ENCODE measurements around the gene OLFM4. TPM values are rescaled to one million over a fixed set of nuclear protein-coding genes. Genes with fewer than 3 reads are reported as not detected.

The OLFM4 gene
- total RNA-seq, 2 experiments from 2014 or later: 0.06 TPM; not detected in 1

- Histone ChIP-seq H3K79me2 (ENCODE audit: insufficient read depth, low read depth, low read length) (no peaks in the 10 kb centered on the region), H3K36me3 (ENCODE audit: insufficient read depth, low read length) (no peaks in the 10 kb centered on the region), H3K4me1 (ENCODE audit: insufficient read depth, low read length, poor library complexity, severe bottlenecking) (no peaks in the 10 kb centered on the region), H3K27ac (ENCODE audit: low read depth, low read length, poor library complexity, severe bottlenecking) (no peak overlapping the region), H4K20me1 (ENCODE audit: insufficient read depth, low read length) (no peaks in the 10 kb centered on the region), H2AFZ (ENCODE audit: low read length) (no peak overlapping the region), H3K4me3 (ENCODE audit: low read depth, low read length, poor library complexity, severe bottlenecking) (no peak overlapping the region), H3K4me2 (ENCODE audit: low read length) (no peak overlapping the region), H3K9me3 (ENCODE audit: low read length) (no peaks in the 10 kb centered on the region), H3K9me2 (ENCODE audit: insufficient read depth, low read length) (no peaks in the 10 kb centered on the region)
- no peak for TF ChIP-seq CTCF (conservative IDR thresholded peaks at IDR 0.05; ENCODE audit: low read length)
- TF ChIP-seq EZH2phosphoT487 (IDR thresholded peaks at IDR 0.05; ENCODE audit: borderline replicate concordance, low read depth, low read length): no peak
- POLR2A ChIA-PET: interaction anchor here (0.5 to 0.9 kb wide), 3 partner anchors 46 to 376 kb away, joined by 3 read pairs; no protein-coding TSS in a partner anchor
- no peak for DNase-seq (ENCODE audit: low spot score)
- CTCF ChIA-PET (ENCODE audit: unreplicated experiment): no interaction called here
- intact Hi-C loops (cut with micrococcal nuclease; ENCODE audit: unreplicated experiment): no loop called here
- BruUV-seq (replicated peaks): no TSS peak
These were observed 40.2 kb downstream of the OLFM4 start for GRCh38 chr13:53068585-53069520.

DNA sequence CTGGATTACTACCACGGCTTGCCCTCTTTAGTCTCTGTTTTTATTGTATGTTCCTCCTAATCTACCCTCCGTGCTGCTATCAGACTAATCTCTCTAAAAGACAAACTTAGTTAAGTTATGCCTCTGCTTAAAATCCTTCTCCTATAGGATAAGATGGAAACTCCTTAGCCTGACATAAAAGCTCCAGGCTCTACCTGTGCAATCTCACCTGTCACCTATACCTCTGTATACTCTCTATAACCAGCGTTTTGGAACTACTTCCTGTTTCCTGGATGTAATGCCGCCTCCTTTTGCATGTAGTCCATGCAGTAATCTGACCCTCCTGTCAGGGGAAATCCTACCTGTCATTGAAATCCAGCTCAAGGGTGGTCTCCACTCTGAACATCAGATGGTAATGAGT is 41.2 kb downstream of the OLFM4 start:
- Histone ChIP-seq H3K4me1 (ENCODE audit: insufficient read depth, low read length, poor library complexity, severe bottlenecking) (no peaks in the 10 kb centered on the region), H3K4me2 (ENCODE audit: low read length) (no peak overlapping the region), H3K4me3 (ENCODE audit: low read depth, low read length, poor library complexity, severe bottlenecking) (no peak overlapping the region), H3K9me2 (ENCODE audit: insufficient read depth, low read length) (no peaks in the 10 kb centered on the region), H3K27ac (ENCODE audit: low read depth, low read length, poor library complexity, severe bottlenecking) (no peak overlapping the region), H4K20me1 (ENCODE audit: insufficient read depth, low read length) (no peaks in the 10 kb centered on the region), H3K36me3 (ENCODE audit: insufficient read depth, low read length) (no peaks in the 10 kb centered on the region), H2AFZ (ENCODE audit: low read length) (no peak overlapping the region), H3K9me3 (ENCODE audit: low read length) (no peaks in the 10 kb centered on the region), H3K79me2 (ENCODE audit: insufficient read depth, low read depth, low read length) (no peaks in the 10 kb centered on the region)
- intact Hi-C loops (cut with micrococcal nuclease; ENCODE audit: unreplicated experiment): no loop called here
- BruUV-seq (replicated peaks): no TSS peak
- CTCF ChIA-PET (ENCODE audit: unreplicated experiment): no interaction called here
- POLR2A ChIA-PET: interaction anchor here (0.9 kb wide), 1 partner anchor 45 kb away, joined by 3 read pairs; no protein-coding TSS in a partner anchor
- DNase-seq (ENCODE audit: low spot score): no peak
- TF ChIP-seq CTCF (conservative IDR thresholded peaks at IDR 0.05; ENCODE audit: low read length): no peak
- TF ChIP-seq EZH2phosphoT487 (IDR thresholded peaks at IDR 0.05; ENCODE audit: borderline replicate concordance, low read depth, low read length): no peak

GRCh38 chr13:53073711-53074110 is 45.1 kb downstream of the OLFM4 start:
- no peaks in the 10 kb centered on the region for H3K9me3 ChIP-seq (ENCODE audit: low read length)

More at GRCh38 chr13:53073711-53074110, 45.1 kb downstream of the OLFM4 start:
- Histone ChIP-seq H3K36me3 (ENCODE audit: insufficient read depth, low read length) (no peaks in the 10 kb centered on the region), H3K4me2 (ENCODE audit: low read length) (no peak overlapping the region), H3K4me3 (ENCODE audit: low read depth, low read length, poor library complexity, severe bottlenecking) (no peak overlapping the region), H3K4me1 (ENCODE audit: insufficient read depth, low read length, poor library complexity, severe bottlenecking) (no peaks in the 10 kb centered on the region), H3K9me2 (ENCODE audit: insufficient read depth, low read length) (no peaks in the 10 kb centered on the region), H3K79me2 (ENCODE audit: insufficient read depth, low read depth, low read length) (no peaks in the 10 kb centered on the region), H4K20me1 (ENCODE audit: insufficient read depth, low read length) (no peaks in the 10 kb centered on the region), H2AFZ (ENCODE audit: low read length) (no peak overlapping the region), H3K27ac (ENCODE audit: low read depth, low read length, poor library complexity, severe bottlenecking) (no peak overlapping the region)
- BruUV-seq (replicated peaks): no TSS peak
- no peak for DNase-seq (ENCODE audit: low spot score)
- intact Hi-C loops (cut with micrococcal nuclease; ENCODE audit: unreplicated experiment): no loop called here
- POLR2A ChIA-PET: no interaction called here
- TF ChIP-seq EZH2phosphoT487 (IDR thresholded peaks at IDR 0.05; ENCODE audit: borderline replicate concordance, low read depth, low read length) (no peak), CTCF (conservative IDR thresholded peaks at IDR 0.05; ENCODE audit: low read length) (no peak)
- CTCF ChIA-PET (ENCODE audit: unreplicated experiment): no interaction called here

Measured in OCI-LY7 (cell line).